Thymus (tissue), 11 donors: ENCODE results near the gene CRIP1. TPM values are rescaled to one million over a fixed set of nuclear protein-coding genes. Genes with fewer than 3 reads are reported as not detected.

Source experiments
- DNase-seq, 9 donors: peaks; one replicate each; pipeline ENCODE4 v3.0.0-alpha.2; 2013; ENCODE audit warnings: low spot score in 9 of 9, low read depth in 6 of 9, missing footprints in 1 of 9
- H3K27ac ChIP-seq, 2 donors: one replicate each; pipeline ENCODE4 v1.5.1; 2013; ENCODE audit warnings: control low read depth in 1 of 2, low read depth in 1 of 2, low read length in 1 of 2, mild to moderate bottlenecking in 1 of 2, moderate library complexity in 1 of 2
- H3K27me3 ChIP-seq, 2 donors: one replicate each; pipeline ENCODE4 v1.5.1; 2013; ENCODE audit warnings: low read length in 1 of 2; ENCODE audit not compliant: control insufficient read depth in 2 of 2, insufficient read depth in 1 of 2
- H3K36me3 ChIP-seq, 2 donors: one replicate each; pipeline ENCODE4 v1.5.1; 2013; ENCODE audit warnings: low read length in 1 of 2, mild to moderate bottlenecking in 1 of 2, moderate library complexity in 1 of 2; ENCODE audit not compliant: control insufficient read depth in 2 of 2, insufficient read depth in 2 of 2
- H3K4me1 ChIP-seq, 2 donors: one replicate each; pipeline ENCODE4 v1.5.1; 2013; ENCODE audit warnings: low read length in 2 of 2; ENCODE audit not compliant: control insufficient read depth in 2 of 2, insufficient read depth in 2 of 2
- H3K4me3 ChIP-seq, 2 donors: one replicate each; pipeline ENCODE4 v1.5.1; 2013; ENCODE audit warnings: low read length in 2 of 2, control low read depth in 1 of 2, mild to moderate bottlenecking in 1 of 2
- H3K9me3 ChIP-seq, 2 donors: one replicate each; pipeline ENCODE4 v1.5.1; 2013; ENCODE audit warnings: low read length in 1 of 2, mild to moderate bottlenecking in 1 of 2; ENCODE audit not compliant: control insufficient read depth in 2 of 2, insufficient read depth in 1 of 2
- WGBS: extraction: QIAGEN DNeasy Blood & Tissue Kit; methylation state at CpG from one replicate; pipeline ENCODE4 v1.1.7; 2013; 5-methylcytosine and 5-hydroxymethylcytosine counted together
- polyA plus RNA-seq: library from polyadenylated mRNA; stranded (reverse); fragments of 200-250 nt; gene quantifications from one replicate; pipeline ENCODE4 v1.2.3, GENCODE V29; 2013
- total RNA-seq: library from RNA; stranded (reverse); fragments of 120-200 nt; gene quantifications from one replicate; pipeline ENCODE4 v1.2.4, GENCODE V29; 2013
- donor health status: healthy.

Gene CRIP1
- total and polyA plus RNA-seq, 2 donors, result 108 to 471 TPM

GRCh38 chr14:105476831-105477659 is 9.6 kb upstream of the CRIP1 start:
- Histone ChIP-seq H3K27ac (no peak overlapping the region), H3K9me3 (peaks cover 8 to 31% of the 10 kb centered on the region in 2 donors), H3K4me1 (peaks cover 13 to 36% of the 10 kb centered on the region in 2 donors), H3K36me3 (no peaks in the 10 kb centered on the region), H3K4me3 (no peak overlapping the region), H3K27me3 (peaks cover 75 to 95% of the 10 kb centered on the region in 2 donors)
- no peak for DNase-seq
- 58% methylated on average over 16 of the region's 16 CpGs for WGBS

GRCh38 chr14:105477660-105478397 is 8.9 kb upstream of the CRIP1 start:
- peaks cover 8 to 31% of the 10 kb centered on the region in 2 donors for H3K9me3 ChIP-seq
- H3K4me3 ChIP-seq, result no peak overlapping the region
- WGBS, result 17% methylated on average over 56 of the region's 56 CpGs
- no peak overlapping the region for H3K27ac ChIP-seq
- peak in 1 of 9 donors; percentile 28 for DNase-seq
- peaks cover 72 to 95% of the 10 kb centered on the region in 2 donors for H3K27me3 ChIP-seq
- no peaks in the 10 kb centered on the region for H3K36me3 ChIP-seq
- peaks cover 20 to 44% of the 10 kb centered on the region in 2 donors for H3K4me1 ChIP-seq

- peaks cover 66 to 95% of the 10 kb centered on the region in 2 donors for H3K27me3 ChIP-seq
- peaks cover 20 to 48% of the 10 kb centered on the region in 2 donors for H3K4me1 ChIP-seq
- H3K4me3 ChIP-seq, result no peak overlapping the region
- DNase-seq, result no peak
- H3K36me3 ChIP-seq, result no peaks in the 10 kb centered on the region
- peaks cover 8 to 30% of the 10 kb centered on the region in 2 donors for H3K9me3 ChIP-seq
- 45% methylated on average over 81 of the region's 81 CpGs for WGBS
- no peak overlapping the region for H3K27ac ChIP-seq
These were observed 8.1 kb upstream of the CRIP1 start for GRCh38 chr14:105478398-105479251.

DNA sequence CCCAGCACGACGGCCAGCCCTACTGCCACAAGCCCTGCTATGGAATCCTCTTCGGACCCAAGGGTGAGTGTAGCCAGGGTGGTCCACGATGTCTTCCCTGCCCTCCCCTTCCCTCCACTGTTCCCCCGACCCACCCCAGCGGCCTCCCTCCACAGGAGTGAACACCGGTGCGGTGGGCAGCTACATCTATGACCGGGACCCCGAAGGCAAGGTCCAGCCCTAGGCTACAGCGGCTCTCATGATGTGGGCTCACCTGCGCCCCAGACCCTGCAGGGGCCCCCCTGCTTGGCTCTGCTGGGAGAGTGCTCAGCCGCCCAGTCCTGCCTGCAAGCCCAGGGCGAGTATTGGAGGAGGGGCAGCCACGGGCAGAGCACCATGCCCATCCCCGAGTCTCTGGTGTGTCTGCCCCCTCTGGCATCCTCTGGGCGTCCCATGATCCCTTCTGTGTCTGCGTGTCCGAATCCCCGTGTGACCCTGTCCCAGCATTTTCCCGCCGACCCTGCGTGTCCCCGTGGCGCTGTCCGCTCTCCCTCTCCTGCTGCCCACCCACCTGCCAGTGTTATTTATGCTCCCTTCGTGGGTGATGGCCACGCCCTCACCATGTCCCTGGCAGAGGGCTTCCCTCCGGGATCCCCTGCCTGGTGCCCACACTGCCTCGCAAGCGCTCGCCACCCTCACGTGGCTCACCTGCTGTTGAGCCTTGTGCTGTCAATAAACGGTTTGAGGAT is 7.1 kb upstream of the CRIP1 start:
- peaks cover 8 to 26% of the 10 kb centered on the region in 2 donors for H3K9me3 ChIP-seq
- H3K4me3 ChIP-seq, result no peak overlapping the region
- DNase-seq, result no peak
- H3K27ac ChIP-seq, result no peak overlapping the region
- H3K36me3 ChIP-seq, result no peaks in the 10 kb centered on the region
- peaks cover 57 to 98% of the 10 kb centered on the region in 2 donors for H3K27me3 ChIP-seq
- H3K4me1 ChIP-seq, result peaks cover 21 to 50% of the 10 kb centered on the region in 2 donors
- WGBS, result 57% methylated on average over 34 of the region's 34 CpGs

GRCh38 chr14:105480199-105480746 is 6.4 kb upstream of the CRIP1 start:
- Histone ChIP-seq H3K4me1 (peaks cover 18 to 49% of the 10 kb centered on the region in 2 donors), H3K27me3 (peaks cover 52 to 98% of the 10 kb centered on the region in 2 donors), H3K4me3 (no peak overlapping the region), H3K27ac (no peak overlapping the region), H3K36me3 (no peaks in the 10 kb centered on the region), H3K9me3 (peaks cover 8 to 26% of the 10 kb centered on the region in 2 donors)
- 64% methylated on average over 15 of the region's 15 CpGs for WGBS
- no peak for DNase-seq

DNA sequence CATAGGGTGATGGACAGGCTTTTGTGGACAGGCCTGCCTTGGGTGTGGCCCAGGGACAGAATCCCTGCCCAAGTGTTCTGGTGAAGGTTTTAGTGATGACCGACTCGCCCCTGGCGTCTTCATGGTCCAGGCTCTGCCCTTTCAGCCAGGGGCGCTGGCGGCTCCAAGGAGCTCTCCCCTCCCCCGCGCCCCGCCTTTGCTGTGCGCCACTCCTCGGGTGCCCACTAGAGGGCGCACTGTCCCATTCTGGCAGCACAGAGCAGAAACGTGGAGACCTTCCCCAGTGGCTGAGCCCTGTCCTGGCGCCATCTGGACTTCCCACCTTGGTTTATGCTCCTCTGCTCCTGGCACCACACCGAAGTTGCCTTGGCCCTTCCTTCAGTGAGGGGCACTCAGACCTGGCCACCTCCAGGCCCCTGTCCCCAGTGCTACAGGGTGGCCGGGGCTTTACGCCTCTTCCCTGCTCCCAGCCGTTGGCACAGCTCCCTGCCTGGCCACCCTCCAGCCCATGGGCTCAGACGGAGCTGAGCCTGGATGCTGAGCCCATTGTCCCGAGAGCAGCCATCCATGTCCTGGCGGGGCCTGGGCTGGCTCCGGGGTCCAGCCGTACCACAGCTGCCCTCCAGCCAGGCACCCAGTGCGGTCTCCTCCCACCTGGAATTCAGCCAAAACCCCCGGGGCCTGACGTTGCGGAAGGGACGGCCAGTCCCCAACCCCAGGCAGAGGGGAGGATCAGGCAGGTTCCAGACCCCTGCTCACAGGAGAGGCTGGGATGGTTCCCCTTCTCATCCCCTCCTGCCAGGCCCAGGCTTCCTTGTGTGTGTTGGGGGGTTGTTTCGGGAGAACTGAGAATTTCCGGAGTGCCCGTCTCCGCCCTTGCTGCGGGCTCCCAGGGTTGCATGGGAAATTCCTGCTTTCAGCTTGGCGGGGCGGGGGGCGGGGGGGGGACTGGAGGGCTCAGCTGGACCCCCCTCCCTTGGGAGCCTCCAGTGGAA is 5.6 kb upstream of the CRIP1 start:
- peak overlapping the region; percentile 85 to 86 for H3K27ac ChIP-seq
- peaks cover 49 to 98% of the 10 kb centered on the region in 2 donors for H3K27me3 ChIP-seq
- DNase-seq, result peak in 6 of 9 donors; percentile 63 to 87 (median 76)
- H3K9me3 ChIP-seq, result peaks cover 8 to 26% of the 10 kb centered on the region in 2 donors
- H3K4me3 ChIP-seq, result peak overlapping the region in 1 of 2 donors; percentile 19
- 2% methylated on average over 35 of the region's 35 CpGs for WGBS
- H3K36me3 ChIP-seq, result no peaks in the 10 kb centered on the region
- peaks cover 18 to 48% of the 10 kb centered on the region in 2 donors for H3K4me1 ChIP-seq

DNA sequence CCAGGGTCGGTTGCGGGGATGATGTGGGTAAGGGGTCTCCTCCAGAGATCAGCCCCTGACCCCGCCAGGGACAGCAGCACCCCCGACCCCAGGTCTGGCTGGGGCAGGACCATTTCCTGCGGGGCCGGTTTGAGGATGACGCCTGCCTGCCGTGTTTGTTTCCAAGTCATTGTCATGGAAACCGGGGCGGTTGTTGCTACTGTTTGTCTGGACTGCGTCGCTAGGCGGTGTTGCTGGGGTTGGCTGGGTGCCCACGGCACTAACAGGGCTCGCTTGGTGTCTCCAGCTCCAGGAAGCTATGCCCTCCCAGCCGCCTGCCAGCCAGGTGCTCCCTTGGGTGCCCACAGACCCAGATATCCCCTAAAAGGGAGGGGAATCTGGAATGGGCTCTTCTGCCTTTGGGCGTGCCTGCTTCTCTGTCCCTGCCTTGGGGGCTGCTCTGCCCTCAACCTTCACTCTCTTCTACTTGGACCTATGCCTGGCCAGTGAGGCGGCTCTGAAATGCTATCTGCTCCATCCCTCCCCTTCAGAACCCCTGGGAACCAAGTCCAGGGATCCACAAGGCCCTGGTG is 4.7 kb upstream of the CRIP1 start:
- H3K27ac ChIP-seq, result peak overlapping the region; percentile 85 to 86
- peak overlapping the region in 1 of 2 donors; percentile 19 for H3K4me3 ChIP-seq
- peaks cover 49 to 98% of the 10 kb centered on the region in 2 donors for H3K27me3 ChIP-seq
- peaks cover 18 to 57% of the 10 kb centered on the region in 2 donors for H3K4me1 ChIP-seq
- peak; percentile 78 to 95 (median 86) for DNase-seq
- H3K36me3 ChIP-seq, result no peaks in the 10 kb centered on the region
- H3K9me3 ChIP-seq, result peaks cover 8 to 18% of the 10 kb centered on the region in 2 donors
- WGBS, result 4% methylated on average over 18 of the region's 18 CpGs
